ENCODE measurements around the gene MPC1. TPM values are rescaled to one million over a fixed set of nuclear protein-coding genes. Genes with fewer than 3 reads are reported as not detected.
A peak's percentile ranks its signal among the peaks of the same experiment; 100 is the strongest.

The MPC1 gene
- total and polyA plus RNA-seq, 8 donors = 36.5 to 56.7 (median 42.8) TPM

DNA sequence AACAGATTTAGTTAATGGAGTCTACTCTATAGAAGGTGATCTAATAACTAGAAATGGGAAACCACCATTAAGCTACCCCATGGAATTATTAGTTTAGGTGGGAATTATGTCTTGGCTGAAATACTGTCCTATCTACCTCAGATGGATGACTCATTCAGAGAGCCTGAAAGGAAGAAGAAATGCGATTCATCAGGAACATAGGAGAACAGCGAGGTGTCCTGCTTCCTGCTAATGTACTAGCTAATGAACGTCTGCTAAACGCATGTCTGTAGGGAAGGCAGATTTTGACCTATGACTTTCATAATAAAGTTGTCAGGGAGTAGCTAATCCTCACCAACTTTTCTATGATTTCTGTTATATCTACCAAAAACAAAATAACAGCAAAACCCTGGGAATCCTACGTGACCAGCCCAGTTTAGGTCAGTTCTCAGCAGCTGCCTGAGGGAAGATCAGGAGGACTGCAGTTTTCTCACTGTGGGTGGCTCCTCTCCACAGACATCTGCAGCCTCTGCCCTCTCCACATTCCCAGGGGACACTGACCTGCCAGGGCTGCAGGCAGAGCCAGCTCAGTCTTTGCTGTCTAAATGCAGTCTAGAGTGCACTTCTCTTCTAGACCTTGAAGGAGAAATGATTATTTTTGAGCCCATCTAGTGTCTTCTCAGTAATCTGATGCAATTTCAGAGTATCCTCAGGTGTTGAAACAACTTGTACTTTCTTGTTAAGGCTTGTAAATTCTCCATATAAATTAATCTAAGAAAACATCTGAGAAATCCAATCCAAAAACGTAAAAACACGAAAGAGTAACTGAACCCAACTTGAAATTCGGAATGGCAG lies 22.3 kb downstream of the MPC1 start:
- no peak for ATAC-seq
- peaks cover 0 to 30% of the 10 kb centered on the region in 2 donors for H3K36me3 ChIP-seq

DNA sequence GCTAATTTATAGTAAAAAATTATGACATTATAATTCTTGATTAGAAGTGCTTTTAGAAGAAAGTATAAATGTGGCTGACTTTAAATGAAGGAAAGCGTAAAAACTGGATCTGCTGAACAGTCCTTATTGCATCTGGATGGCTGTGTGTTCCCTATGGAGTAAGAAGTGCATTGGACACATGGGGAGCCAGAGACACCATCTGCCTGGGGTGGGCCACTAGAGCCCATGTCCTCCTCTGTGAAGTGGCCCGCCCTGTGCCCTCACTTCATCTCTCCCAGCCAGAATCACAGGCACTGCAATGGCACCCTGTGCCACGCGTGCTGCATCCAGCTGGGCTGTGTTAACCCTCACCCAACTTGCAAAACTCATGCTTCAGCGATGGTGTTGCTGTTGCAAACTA lies 27.2 kb downstream of the MPC1 start:
- no peak for DNase-seq
- Histone ChIP-seq H3K9me3 (peaks cover 0 to under 1% of the 10 kb centered on the region in 2 donors), H3K36me3 (no peaks in the 10 kb centered on the region), H3K27ac (no peak overlapping the region), H3K4me3 (no peak overlapping the region), H3K4me1 (peaks cover 0 to 4% of the 10 kb centered on the region in 2 donors), H3K27me3 (no peaks in the 10 kb centered on the region)
- TF ChIP-seq, protein P1, sequence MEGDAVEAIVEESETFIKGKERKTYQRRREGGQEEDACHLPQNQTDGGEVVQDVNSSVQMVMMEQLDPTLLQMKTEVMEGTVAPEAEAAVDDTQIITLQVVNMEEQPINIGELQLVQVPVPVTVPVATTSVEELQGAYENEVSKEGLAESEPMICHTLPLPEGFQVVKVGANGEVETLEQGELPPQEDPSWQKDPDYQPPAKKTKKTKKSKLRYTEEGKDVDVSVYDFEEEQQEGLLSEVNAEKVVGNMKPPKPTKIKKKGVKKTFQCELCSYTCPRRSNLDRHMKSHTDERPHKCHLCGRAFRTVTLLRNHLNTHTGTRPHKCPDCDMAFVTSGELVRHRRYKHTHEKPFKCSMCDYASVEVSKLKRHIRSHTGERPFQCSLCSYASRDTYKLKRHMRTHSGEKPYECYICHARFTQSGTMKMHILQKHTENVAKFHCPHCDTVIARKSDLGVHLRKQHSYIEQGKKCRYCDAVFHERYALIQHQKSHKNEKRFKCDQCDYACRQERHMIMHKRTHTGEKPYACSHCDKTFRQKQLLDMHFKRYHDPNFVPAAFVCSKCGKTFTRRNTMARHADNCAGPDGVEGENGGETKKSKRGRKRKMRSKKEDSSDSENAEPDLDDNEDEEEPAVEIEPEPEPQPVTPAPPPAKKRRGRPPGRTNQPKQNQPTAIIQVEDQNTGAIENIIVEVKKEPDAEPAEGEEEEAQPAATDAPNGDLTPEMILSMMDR (IDR thresholded peaks at IDR 0.05) = no peak
- intact Hi-C loops (cut with DNase I) = no loop called here
- ATAC-seq = no peak

More for the DNA sequence above, 22.3 kb downstream of the MPC1 start:
- Histone ChIP-seq H3K4me1 (peaks cover 0 to 6% of the 10 kb centered on the region in 2 donors), H3K9me3 (no peaks in the 10 kb centered on the region), H3K27ac (peak overlapping the region in 1 of 2 donors; percentile 68), H3K4me3 (no peak overlapping the region), H3K27me3 (no peaks in the 10 kb centered on the region)
- TF ChIP-seq, protein P1 (IDR thresholded peaks at IDR 0.05) = no peak
- intact Hi-C loops (cut with DNase I) = no loop called here
- DNase-seq = no peak

DNA sequence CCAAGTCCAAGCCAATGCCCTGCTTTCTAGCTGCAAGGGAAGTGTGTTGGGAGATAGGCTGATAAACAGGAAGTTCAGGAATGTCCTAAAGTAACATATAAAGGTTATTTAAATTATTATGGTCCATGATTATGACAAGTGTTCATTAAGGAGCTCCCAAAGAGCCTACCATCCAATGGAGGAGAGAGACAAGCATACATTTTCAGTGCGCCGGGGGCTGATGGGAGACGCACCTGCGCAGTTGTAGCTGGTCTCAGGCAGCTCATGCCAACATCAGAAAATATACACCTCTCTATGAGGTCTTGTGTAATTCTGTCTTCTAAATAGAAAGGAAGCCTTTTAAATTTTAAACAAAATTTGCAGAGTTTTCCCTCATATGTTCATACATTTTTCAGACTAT lies 27.8 kb downstream of the MPC1 start:
- no peak for DNase-seq
- Histone ChIP-seq H3K4me1 (no peaks in the 10 kb centered on the region), H3K27me3 (no peaks in the 10 kb centered on the region), H3K36me3 (no peaks in the 10 kb centered on the region), H3K9me3 (peaks cover 0 to 5% of the 10 kb centered on the region in 2 donors), H3K4me3 (no peak overlapping the region), H3K27ac (no peak overlapping the region)
- intact Hi-C loops (cut with DNase I) = no loop called here
- TF ChIP-seq, protein P1 (IDR thresholded peaks at IDR 0.05) = no peak
- no peak for ATAC-seq

DNA sequence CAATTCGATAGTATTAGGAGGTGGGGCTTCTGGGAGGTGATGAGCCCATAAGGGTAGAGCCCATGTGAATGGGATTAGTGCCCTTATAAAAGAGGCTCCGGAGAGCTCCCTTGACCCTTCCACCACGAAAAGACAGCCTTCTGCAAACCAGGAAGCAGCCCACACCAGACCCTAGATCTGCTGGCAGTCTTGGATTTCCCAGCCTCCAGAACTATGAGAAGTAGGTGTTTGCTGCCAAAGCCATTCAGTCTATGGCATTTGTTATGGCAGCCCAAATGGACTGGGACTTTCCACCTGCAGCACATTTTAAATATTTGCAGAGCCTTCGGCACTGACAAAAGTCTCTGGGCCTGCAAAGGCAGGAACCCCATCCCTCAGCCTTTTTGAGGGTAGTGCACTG lies 28.6 kb downstream of the MPC1 start:
- no peak for ATAC-seq
- H3K4me1 ChIP-seq = no peaks in the 10 kb centered on the region

DNA sequence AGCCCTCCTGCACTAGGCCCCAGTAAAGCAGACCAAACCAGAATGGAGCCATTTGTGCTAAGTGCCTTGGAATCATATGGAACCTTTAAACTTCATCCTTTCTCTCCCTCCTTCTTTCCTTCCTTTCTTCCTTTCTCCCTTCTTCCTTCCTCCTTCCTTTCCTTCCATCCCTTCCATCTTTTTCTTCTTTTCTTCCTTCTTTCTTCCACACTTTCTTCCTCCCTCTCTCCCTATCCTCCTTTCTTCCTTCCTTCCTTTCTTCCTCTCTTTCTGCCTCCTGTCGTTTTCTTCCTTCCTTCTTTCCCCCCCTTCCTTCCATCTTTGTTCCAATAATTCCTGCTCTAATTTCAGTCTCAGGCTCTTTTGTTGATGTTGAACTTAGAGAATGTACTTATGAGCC lies 29.2 kb downstream of the MPC1 start:
- no peaks in the 10 kb centered on the region for H3K27me3 ChIP-seq
- DNase-seq (no peak), ATAC-seq (no peak)
- peaks cover 0 to 10% of the 10 kb centered on the region in 2 donors for H3K9me3 ChIP-seq
- H3K36me3 ChIP-seq = no peaks in the 10 kb centered on the region
- H3K4me3 ChIP-seq = no peak overlapping the region
- no peaks in the 10 kb centered on the region for H3K4me1 ChIP-seq
- intact Hi-C loops (cut with DNase I) = no loop called here
- no peak overlapping the region for H3K27ac ChIP-seq
- TF ChIP-seq, protein P1 (IDR thresholded peaks at IDR 0.05) = no peak

More for the DNA sequence above, 28.6 kb downstream of the MPC1 start:
- TF ChIP-seq, protein P1 (IDR thresholded peaks at IDR 0.05) = no peak
- Histone ChIP-seq H3K27me3 (no peaks in the 10 kb centered on the region), H3K36me3 (no peaks in the 10 kb centered on the region), H3K4me3 (no peak overlapping the region), H3K9me3 (peaks cover 0 to 10% of the 10 kb centered on the region in 2 donors), H3K27ac (no peak overlapping the region)
- intact Hi-C loops (cut with DNase I) = no loop called here
- DNase-seq = no peak

Measured in left lung (tissue), 10 donors.